ENCODE results near the gene ANKRD60.

- TF ChIP-seq CTCF (IDR thresholded peaks at IDR 0.05 in 4 of 5, conservative IDR thresholded peaks at IDR 0.05 in 1 of 5), result no peak
- TF ChIP-seq POLR2A (IDR thresholded peaks at IDR 0.05), result no peak
These were observed 4.4 kb downstream of the ANKRD60 start for GRCh38 chr20:58224097-58224496.
